PFSK-1 (cell line): Measurements from ENCODE around the gene MAGI1.

Source experiments
- FOXP2 ChIP-seq: optimal IDR thresholded peaks from 2 replicates; pipeline ENCODE3; 2011; ENCODE audit warnings: borderline replicate concordance, control low read depth, inconsistent platforms; ENCODE audit not compliant: insufficient read depth; ENCODE audit errors: extremely low read length, extremely low read depth
- POLR2AphosphoS5 ChIP-seq: IDR thresholded peaks from 2 replicates; pipeline ENCODE4 v1.6.1; 2012; ENCODE audit warnings: low read depth, mild to moderate bottlenecking, control low read depth, low read length, moderate library complexity
- REST ChIP-seq, 2 experiments: IDR thresholded peaks; 2 replicates each; pipeline versions ENCODE4 v1.6.1 to v1.8.0; 2011 to 2012; ENCODE audit warnings: low read depth in 2 of 2, low read length in 2 of 2, control low read depth in 1 of 2, inconsistent platforms in 1 of 2, mild to moderate bottlenecking in 1 of 2, moderate library complexity in 1 of 2; ENCODE audit not compliant: insufficient read depth in 1 of 2
- SIN3A ChIP-seq: IDR thresholded peaks from 2 replicates; pipeline ENCODE4 v1.6.1; 2012; ENCODE audit warnings: mild to moderate bottlenecking, low read length, moderate library complexity, borderline replicate concordance; ENCODE audit not compliant: insufficient read depth
- TAF1 ChIP-seq: IDR thresholded peaks from 2 replicates; pipeline ENCODE4 v1.6.1; 2012; ENCODE audit warnings: low read length, control low read depth, borderline replicate concordance; ENCODE audit not compliant: insufficient read depth

DNA sequence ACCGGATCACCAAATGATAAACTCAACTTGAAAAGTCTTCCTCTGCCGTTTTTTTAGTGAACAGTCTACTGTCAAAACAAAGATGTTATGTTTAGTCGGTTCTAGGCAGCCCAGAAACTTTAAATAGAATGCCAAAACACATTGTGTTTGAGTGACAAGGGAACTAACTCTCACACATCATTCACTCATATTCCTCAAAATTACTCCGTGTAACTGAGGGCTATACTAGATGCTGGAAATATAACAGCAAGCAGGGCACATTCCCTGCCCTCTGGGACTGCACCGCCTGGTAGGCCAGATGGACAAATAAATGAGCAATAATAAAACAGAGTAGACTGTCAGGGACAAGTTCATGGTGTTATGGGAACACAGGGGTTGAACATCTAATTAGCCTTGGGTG lies 251.4 kb downstream of the MAGI1 start:
- TF ChIP-seq POLR2AphosphoS5 (no peak), TAF1 (no peak), REST (IDR thresholded peaks at IDR 0.05; ENCODE audit: insufficient read depth in 1 of 2, low read depth in 2 of 2, low read length in 2 of 2) (no peak), SIN3A (no peak), FOXP2 (no peak)
